ENCODE measurements around the gene SHFL. TPM values are rescaled to one million over a fixed set of nuclear protein-coding genes. Genes with fewer than 3 reads are reported as not detected.

SHFL gene
- total and polyA plus RNA-seq, 2 of the 4 experiments (the other 2 are of a cell fraction) = 9.0 to 32.1 TPM

DNA sequence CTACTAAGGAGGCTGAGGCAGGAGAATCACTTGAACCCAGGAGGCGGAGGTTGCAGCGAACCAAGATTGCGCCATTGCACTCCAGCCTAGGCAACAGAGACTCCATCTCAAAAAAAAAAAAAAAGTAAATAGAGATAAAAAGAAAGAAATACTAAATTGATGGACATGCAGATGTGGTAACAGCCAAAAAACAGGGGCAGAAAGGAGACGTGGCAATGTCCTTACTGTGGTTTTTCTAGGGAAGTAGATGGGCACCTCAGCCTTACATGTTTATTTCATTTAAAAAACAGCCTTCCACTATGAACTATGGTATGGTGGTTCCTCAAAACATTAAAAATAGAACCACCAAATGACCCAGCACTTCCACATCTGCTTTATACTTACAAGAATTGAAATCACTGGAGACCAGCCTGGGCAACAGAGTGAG is 40.1 kb downstream of the SHFL start:
- no peak overlapping the region for H3K4me3 ChIP-seq (ENCODE audit: insufficient read depth, low read depth, low read length)
- no peak for ATAC-seq (ENCODE audit: low read depth)
- in situ Hi-C loops (cut with MboI; ENCODE audit: low sequenced_read_pairs) (no loop called here), dilution Hi-C loops (cut with HindIII; ENCODE audit: low sequenced_read_pairs, unreplicated experiment) (no loop called here), intact Hi-C loops (cut with micrococcal nuclease) (no loop called here)
- H3K79me1 ChIP-seq (ENCODE audit: low read depth in 1 of 2, low read length in 2 of 2) = no peaks in the 10 kb centered on the region; a peak in 2 of 4 replicates
- peaks cover 12% of the 10 kb centered on the region for H3K36me3 ChIP-seq (ENCODE audit: control insufficient read depth, insufficient read depth, low read length)
- no peak overlapping the region for H3K27ac ChIP-seq (ENCODE audit: insufficient read depth, low read length)
- H3K4me2 ChIP-seq (ENCODE audit: low read depth, low read length) = no peak overlapping the region
- H2AK5ac ChIP-seq (ENCODE audit: low read depth, low read length) = no peak overlapping the region
- H2AFZ ChIP-seq (replicated peaks; ENCODE audit: low read length, poor library complexity) = no peak overlapping the region
- ChIA-PET CTCF (no interaction called here), POLR2A (ENCODE audit: unreplicated experiment) (no interaction called here)
- no TSS peak for BruUV-seq (replicated peaks)
- no peak overlapping the region for H4K91ac ChIP-seq (ENCODE audit: insufficient read depth, low read depth, low read length)
- no peaks in the 10 kb centered on the region for H3K9me3 ChIP-seq (ENCODE audit: control insufficient read depth, insufficient read depth, low read length)
- no peaks in the 10 kb centered on the region for H3K27me3 ChIP-seq (ENCODE audit: control insufficient read depth, insufficient read depth, low read length)
- peaks cover 2% of the 10 kb centered on the region; the same call in 1 of the 2 replicates for H3K4me1 ChIP-seq (ENCODE audit: control insufficient read depth, insufficient read depth, low read length)
- no peak overlapping the region for H3K56ac ChIP-seq (ENCODE audit: extremely low read depth, insufficient read depth, low read length)
- H4K5ac ChIP-seq (ENCODE audit: low read depth, low read length) = no peak overlapping the region
- H2BK120ac ChIP-seq (ENCODE audit: low read depth, low read length) = no peak overlapping the region
- no peak overlapping the region for H4K8ac ChIP-seq (ENCODE audit: low read depth in 2 of 2, low read length in 2 of 2)
- H3K23ac ChIP-seq (ENCODE audit: low read depth, low read length) = no peak overlapping the region
- no peak overlapping the region for H2BK5ac ChIP-seq (ENCODE audit: low read depth, low read length, poor library complexity, severe bottlenecking)
- no peak overlapping the region for H2BK20ac ChIP-seq (ENCODE audit: low read depth, low read length)
- H3K18ac ChIP-seq (ENCODE audit: low read depth, low read length) = no peak overlapping the region
- WGBS, 2 experiments (ENCODE audit: extremely low coverage in 2 of 2, insufficient read length in 1 of 2) = no CpG with 5 or more reads among the region's 4 CpGs
- no peak overlapping the region for H3K9ac ChIP-seq (ENCODE audit: low read depth, low read length)
- no peak overlapping the region for H3K4ac ChIP-seq (ENCODE audit: low read depth, low read length)
- H4K20me1 ChIP-seq (ENCODE audit: insufficient read depth, low read length) = no peaks in the 10 kb centered on the region
- H3K9me1 ChIP-seq (ENCODE audit: insufficient read depth, low read length) = no peaks in the 10 kb centered on the region
- no peak overlapping the region for H2AK9ac ChIP-seq (replicated peaks; ENCODE audit: low read depth, low read length, poor library complexity)
- no peak overlapping the region for H2BK15ac ChIP-seq (ENCODE audit: low read depth, low read length)
- H3K14ac ChIP-seq (replicated peaks; ENCODE audit: low read depth, low read length) = no peak overlapping the region
- TF ChIP-seq RFX5 (IDR thresholded peaks at IDR 0.05; ENCODE audit: low read depth, low read length) = no peak
- no peak for TF ChIP-seq CTCF (conservative IDR thresholded peaks at IDR 0.05; ENCODE audit: low read depth, low read length)
- no peak for TF ChIP-seq RAD21 (IDR thresholded peaks at IDR 0.05; ENCODE audit: low read length)
- no peak for TF ChIP-seq POLR2A (IDR thresholded peaks at IDR 0.05; ENCODE audit: low read depth, low read length)
- no peak for TF ChIP-seq BHLHE40 (IDR thresholded peaks at IDR 0.05; ENCODE audit: low read depth, low read length)
- no peak for TF ChIP-seq NFE2L2 (IDR thresholded peaks at IDR 0.05; ENCODE audit: low read depth, low read length)
- TF ChIP-seq CEBPB (IDR thresholded peaks at IDR 0.05; ENCODE audit: low read depth, low read length) = no peak
- TF ChIP-seq FOS (IDR thresholded peaks at IDR 0.05; ENCODE audit: low read depth, low read length) = no peak
- no peak for TF ChIP-seq SMC3 (IDR thresholded peaks at IDR 0.05; ENCODE audit: low read depth, low read length)
- TF ChIP-seq, protein P1, sequence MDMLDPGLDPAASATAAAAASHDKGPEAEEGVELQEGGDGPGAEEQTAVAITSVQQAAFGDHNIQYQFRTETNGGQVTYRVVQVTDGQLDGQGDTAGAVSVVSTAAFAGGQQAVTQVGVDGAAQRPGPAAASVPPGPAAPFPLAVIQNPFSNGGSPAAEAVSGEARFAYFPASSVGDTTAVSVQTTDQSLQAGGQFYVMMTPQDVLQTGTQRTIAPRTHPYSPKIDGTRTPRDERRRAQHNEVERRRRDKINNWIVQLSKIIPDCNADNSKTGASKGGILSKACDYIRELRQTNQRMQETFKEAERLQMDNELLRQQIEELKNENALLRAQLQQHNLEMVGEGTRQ (IDR thresholded peaks at IDR 0.05; ENCODE audit: low read depth, low read length) = no peak
- TF ChIP-seq, protein P2, sequence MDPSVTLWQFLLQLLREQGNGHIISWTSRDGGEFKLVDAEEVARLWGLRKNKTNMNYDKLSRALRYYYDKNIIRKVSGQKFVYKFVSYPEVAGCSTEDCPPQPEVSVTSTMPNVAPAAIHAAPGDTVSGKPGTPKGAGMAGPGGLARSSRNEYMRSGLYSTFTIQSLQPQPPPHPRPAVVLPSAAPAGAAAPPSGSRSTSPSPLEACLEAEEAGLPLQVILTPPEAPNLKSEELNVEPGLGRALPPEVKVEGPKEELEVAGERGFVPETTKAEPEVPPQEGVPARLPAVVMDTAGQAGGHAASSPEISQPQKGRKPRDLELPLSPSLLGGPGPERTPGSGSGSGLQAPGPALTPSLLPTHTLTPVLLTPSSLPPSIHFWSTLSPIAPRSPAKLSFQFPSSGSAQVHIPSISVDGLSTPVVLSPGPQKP (IDR thresholded peaks at IDR 0.05; ENCODE audit: borderline replicate concordance, low read depth, low read length) = no peak
- TF ChIP-seq MAZ (IDR thresholded peaks at IDR 0.05; ENCODE audit: borderline replicate concordance, low read depth, low read length) = no peak
- no peak for TF ChIP-seq CHD1 (IDR thresholded peaks at IDR 0.05; ENCODE audit: low read depth, low read length)
- no peak for TF ChIP-seq MAFK (IDR thresholded peaks at IDR 0.05; ENCODE audit: low read depth, low read length)
- no peak for TF ChIP-seq MXI1 (IDR thresholded peaks at IDR 0.05; ENCODE audit: borderline replicate concordance, low read depth, low read length)
- TF ChIP-seq RCOR1 (IDR thresholded peaks at IDR 0.05; ENCODE audit: insufficient replicate concordance, low read length) = no peak
- no peak for DNase-seq

Data from IMR-90 (cell line).